GM19324 (cell line): ENCODE measurements around the gene LASP1NB.
"Not testable (repeated sequence)": the region's sequence is repeated elsewhere in the genome, so short reads cannot be mapped to it uniquely, and the experiment has no call there.

Source experiments
- ATAC-seq: cut with Tn5 transposase; IDR thresholded peaks from one replicate; pipeline ENCODE4 v1.9.1; 2021; ENCODE audit warnings: mild to moderate bottlenecking, moderate library complexity; ENCODE audit not compliant: unreplicated experiment, low FRiP score

Gene LASP1NB

DNA sequence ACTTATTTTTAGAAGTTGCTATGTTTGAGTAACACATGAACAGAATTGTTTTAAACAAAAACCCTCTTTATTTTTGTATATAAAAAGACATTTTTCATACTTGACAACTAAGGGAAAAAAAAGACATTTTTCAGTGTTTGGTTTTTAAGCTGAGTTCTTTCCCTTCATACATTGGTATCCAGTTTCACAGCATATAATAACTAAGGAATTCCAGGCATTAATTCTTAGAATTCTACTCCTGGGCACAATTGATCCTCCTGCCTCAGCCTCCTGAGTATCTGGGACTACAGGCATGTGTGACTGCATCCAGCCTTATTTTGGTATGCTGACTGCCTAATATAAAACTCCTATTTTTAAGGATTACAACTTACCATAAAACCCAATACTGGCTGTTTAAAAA is 33.3 kb downstream of the LASP1NB start:
- ATAC-seq, result no peak

DNA sequence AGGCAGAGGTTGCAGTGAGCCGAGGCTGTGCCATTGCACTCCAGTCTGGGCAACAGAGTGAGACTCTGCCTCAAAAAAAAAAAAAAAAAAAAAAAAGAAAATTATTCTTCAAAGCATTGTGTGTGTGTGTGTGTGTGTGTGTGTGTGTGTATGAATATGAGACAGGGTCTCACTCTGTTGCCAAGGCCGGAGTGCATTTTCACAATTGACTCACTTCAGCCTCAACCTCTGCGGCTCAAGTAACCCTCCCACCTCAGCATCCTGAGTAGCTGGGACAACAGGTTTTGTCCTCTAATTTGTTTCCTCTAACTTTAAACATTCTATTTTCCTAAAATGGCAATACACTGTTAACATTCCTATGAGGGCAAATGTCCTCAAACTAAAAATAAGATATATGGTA is 34.1 kb downstream of the LASP1NB start:
- no peak for ATAC-seq

DNA sequence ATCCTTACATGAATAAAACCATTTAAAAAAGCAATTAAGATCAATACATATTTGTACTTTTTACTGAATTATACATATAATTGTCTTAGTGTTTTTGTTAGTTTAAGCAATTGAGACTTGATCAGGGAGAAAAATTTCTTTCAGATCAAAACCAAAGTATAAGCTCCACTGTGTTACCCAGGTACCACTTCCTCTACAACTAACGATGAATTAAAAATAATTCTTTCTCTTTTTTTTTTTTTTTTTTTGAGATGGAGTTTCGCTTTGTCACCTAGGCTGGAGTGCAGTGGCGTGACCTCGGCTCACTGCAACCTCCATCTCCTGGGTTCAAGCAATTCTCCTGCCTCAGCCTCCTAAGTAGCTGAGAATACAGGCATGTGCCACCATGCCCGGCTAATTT is 35.0 kb downstream of the LASP1NB start:
- ATAC-seq, result no peak

DNA sequence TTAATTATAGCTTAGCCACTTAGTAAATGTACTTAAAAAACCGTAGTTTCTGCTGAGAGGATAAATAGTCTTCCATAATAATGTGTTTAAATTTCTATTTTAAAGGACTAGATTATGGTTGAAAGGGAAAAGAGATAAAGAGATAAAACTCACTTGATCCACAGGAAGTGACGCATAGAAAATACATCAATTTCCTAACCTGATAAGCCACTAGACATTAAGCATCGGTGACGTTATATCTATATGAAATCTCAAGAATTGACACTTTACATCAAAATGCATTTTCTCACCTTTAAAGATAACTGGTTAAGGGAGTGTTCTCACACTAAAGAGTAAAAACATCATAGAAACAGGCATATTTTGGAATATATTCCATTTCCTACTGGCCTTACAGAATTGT is 36.0 kb downstream of the LASP1NB start:
- ATAC-seq, result no peak

DNA sequence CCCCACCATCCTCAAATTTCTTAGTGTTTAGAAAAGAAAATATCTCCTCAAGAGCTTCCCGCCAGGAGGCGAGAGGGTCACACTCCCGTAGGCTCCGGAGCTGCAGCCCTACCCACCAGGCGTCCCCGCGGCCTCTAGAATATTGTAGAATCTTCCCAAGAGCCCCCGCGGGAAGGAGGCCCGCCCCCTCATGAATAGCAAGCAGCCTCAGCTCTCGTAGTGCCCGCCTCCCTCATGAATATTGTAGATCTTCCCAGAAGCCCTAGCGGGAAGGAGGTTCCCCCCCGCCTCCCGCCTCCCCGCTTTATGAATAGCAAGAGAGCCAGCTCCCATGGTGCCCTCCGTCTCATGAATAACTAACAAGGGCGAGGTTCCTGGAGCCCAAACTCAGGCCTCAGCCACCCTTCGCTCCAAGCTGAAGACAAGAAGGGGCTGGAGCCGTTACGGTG is 41.9 kb downstream of the LASP1NB start, which contains the start of gene FBXO47:
FBXO47 (minus strand) TSS at position 114 of the 449 bp plus-strand sequence. CDS start 4,378 bp downstream, outside the sequence.
- no peak for ATAC-seq

DNA sequence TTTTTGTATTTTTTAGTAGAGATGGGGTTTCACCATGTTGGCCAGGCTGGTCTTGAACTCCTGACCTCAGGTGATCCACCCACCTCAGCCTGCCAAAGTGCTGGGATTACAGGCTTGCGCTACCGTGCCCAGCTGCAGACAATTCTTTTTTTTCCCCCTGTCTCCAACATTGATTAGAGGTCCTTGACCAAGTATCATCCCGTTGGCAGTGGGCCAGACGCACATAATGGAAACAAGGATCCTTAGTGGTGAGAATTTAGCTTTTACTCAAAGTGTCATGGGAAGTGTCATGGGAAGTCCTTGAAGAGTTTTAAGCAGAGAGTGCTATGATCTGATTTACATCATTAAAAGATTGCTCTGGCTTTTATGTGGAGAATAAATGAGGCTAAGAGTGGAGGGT is 43.9 kb downstream of the LASP1NB start:
- ATAC-seq, result no peak

DNA sequence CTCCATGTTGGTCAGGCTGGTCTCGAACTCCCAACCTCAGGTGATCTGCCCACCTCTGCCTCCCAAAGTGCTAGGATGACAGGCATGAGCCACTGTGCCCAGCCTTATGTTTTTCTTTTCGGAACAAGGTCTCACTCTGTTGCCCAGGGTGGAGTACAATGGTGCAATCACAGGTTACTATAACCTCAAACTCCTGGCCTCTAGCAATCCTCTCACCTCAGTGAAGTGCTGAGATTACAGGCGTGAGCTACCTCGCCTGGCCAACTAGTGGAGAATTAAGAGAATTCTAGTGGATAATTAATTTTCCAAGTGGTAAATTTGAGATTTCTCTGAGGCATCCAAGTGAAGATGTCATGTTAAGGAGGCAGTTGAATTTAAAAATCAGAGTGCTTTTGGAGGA is 44.7 kb downstream of the LASP1NB start:
- ATAC-seq, result no peak

DNA sequence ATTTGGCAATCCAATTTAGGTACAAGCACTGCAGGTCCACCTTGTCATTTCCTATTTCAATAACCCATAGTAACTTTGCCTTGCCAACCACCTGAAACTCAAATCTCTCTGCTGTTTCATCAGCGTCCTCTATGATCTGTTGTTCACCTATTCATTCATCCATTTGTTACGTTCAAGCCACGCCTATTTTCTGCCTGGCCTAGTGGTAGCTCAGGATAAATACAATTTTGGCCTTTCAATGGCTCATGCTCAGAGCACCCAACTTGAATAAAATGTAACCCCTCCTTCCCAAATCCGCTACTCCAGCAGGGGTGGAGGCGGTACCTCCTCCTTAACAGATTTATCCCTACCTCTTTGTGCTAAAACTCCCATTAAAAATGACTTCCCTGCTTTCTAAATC is 45.4 kb downstream of the LASP1NB start:
- ATAC-seq, result no peak

DNA sequence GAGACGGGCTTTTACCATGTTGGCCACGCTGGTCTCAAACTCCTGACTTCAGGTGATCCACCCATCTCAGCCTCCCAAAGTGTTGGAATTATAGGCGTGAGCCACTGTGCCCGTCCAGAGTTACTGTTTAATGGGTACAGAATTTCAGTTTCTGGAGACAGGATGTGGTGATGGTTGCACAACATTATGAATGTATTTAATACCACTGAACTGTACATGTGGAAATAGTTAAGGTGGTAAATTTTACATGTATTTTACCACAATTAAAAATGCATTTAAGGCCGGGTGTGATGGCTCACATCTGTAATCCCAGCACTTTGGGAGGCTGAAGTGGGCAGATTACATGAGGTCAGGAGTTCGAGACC is 50.8 kb downstream of the LASP1NB start:
- not testable (repeated sequence) for ATAC-seq

DNA sequence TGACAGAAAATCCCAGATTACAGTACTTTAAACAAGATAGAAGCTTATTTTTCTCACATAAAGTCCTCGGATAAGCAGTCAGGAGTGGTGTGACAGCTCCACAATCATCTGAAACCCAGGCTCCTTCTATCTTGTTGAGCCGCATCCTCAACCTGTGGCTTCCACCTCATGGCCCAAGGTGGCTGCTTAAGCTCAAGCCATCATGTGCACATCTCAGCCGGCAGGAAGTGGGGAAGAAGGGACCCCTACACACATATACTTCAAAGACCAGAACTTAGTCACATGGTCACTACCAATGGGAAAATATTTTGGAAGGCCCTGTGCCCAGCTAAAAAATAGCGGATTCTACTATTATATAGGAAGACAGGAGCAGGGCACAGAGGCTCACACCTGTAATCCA is 52.8 kb downstream of the LASP1NB start:
- no peak for ATAC-seq
